GM19043 (cell line): ENCODE results near the gene AXIN2.
A peak's percentile ranks its signal among the peaks of the same experiment; 100 is the strongest.

Experiments used
- ATAC-seq: cut with Tn5 transposase; IDR thresholded peaks from one replicate; pipeline ENCODE4 v1.9.1; 2021; ENCODE audit warnings: low read depth; ENCODE audit not compliant: unreplicated experiment

The AXIN2 gene

GRCh38 chr17:65561452-65562205, at the start of gene AXIN2:
TSS of gene AXIN2 (minus strand) at chr17:65561648. CDS start at chr17:65558620, 3,028 bp downstream.
- ATAC-seq: peak; percentile 82

- ATAC-seq: no peak
These were observed 48.3 kb upstream of the AXIN2 start for GRCh38 chr17:65609749-65610148.

- ATAC-seq: no peak
These were observed 47.8 kb upstream of the AXIN2 start for GRCh38 chr17:65609286-65609685.

GRCh38 chr17:65604070-65604469, 42.6 kb upstream of the AXIN2 start:
- no peak for ATAC-seq

GRCh38 chr17:65601881-65602280, 40.4 kb upstream of the AXIN2 start:
- no peak for ATAC-seq

GRCh38 chr17:65601145-65601544, 39.7 kb upstream of the AXIN2 start:
- no peak for ATAC-seq

GRCh38 chr17:65600518-65600917, 39.1 kb upstream of the AXIN2 start:
- ATAC-seq: no peak

GRCh38 chr17:65599650-65600049, 38.2 kb upstream of the AXIN2 start:
- ATAC-seq: no peak

- no peak for ATAC-seq
These were observed 37.3 kb upstream of the AXIN2 start for GRCh38 chr17:65598746-65599145.

GRCh38 chr17:65595071-65595656, 33.7 kb upstream of the AXIN2 start:
- no peak for ATAC-seq

- ATAC-seq: no peak
These were observed 32.7 kb upstream of the AXIN2 start for GRCh38 chr17:65593855-65594845.

GRCh38 chr17:65593092-65593854, 31.8 kb upstream of the AXIN2 start:
- ATAC-seq: no peak

GRCh38 chr17:65592125-65592965, 30.9 kb upstream of the AXIN2 start:
- no peak for ATAC-seq

- ATAC-seq: no peak
These were observed 27.9 kb upstream of the AXIN2 start for GRCh38 chr17:65589321-65589720.

- no peak for ATAC-seq
These were observed 26.8 kb upstream of the AXIN2 start for GRCh38 chr17:65588181-65588808.

- ATAC-seq: no peak
These were observed 26.2 kb upstream of the AXIN2 start for GRCh38 chr17:65587534-65588180.

GRCh38 chr17:65586899-65587298, 25.5 kb upstream of the AXIN2 start:
- no peak for ATAC-seq
